ENCODE measurements around the gene FYCO1. TPM values are rescaled to one million over a fixed set of nuclear protein-coding genes. Genes with fewer than 3 reads are reported as not detected.

The FYCO1 gene
- total RNA-seq, 3 donors from 2014 or later (not counting 1 experiment from before 2014, with no cell fraction given) = 23.0 to 28.4 (median 27.5) TPM

DNA sequence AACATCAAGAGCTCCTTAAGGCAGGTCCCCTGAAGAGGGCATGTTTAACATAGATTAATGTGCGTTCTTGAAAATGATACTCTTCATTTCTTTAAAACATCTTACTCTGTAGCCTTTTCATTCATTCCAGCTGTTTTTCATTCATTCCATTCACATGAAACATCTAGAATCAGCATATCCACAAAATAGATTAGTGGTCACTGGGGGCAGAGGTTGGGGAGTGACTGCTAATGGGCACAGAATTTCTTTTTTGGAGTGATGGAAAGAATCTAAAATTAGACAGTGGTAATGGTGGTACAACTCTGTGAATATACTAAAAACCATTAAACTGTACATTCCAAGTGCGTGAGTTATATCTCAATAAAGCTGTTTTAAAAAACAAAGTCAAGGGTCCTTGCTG is 67.7 kb downstream of the FYCO1 start:
- Histone ChIP-seq H3K27me3 (ENCODE audit: control insufficient read depth, insufficient read depth, low read length) (no peaks in the 10 kb centered on the region), H3K36me3 (ENCODE audit: control insufficient read depth, insufficient read depth, low read length) (peaks cover 63% of the 10 kb centered on the region), H3K9me3 (ENCODE audit: control insufficient read depth, insufficient read depth, low read length) (no peaks in the 10 kb centered on the region), H3K4me3 (ENCODE audit: low read length) (no peak overlapping the region), H3K27ac (ENCODE audit: low read length) (no peak overlapping the region), H3K4me1 (ENCODE audit: control insufficient read depth, insufficient read depth, low read length) (peaks cover 7% of the 10 kb centered on the region)
- intact Hi-C loops (cut with micrococcal nuclease) = loop anchor here (5.0 kb wide), 2 partner anchors 416 to 891 kb away; no protein-coding TSS in a partner anchor
- peaks cover 15 to 25% of the 10 kb centered on the region in 2 donors for H3K4me1 Mint-ChIP-seq
- DNase-seq = no peak
- H3K9me3 Mint-ChIP-seq = no peaks in the 10 kb centered on the region
- no peak for ATAC-seq
- no peaks in the 10 kb centered on the region for H3K27me3 Mint-ChIP-seq (ENCODE audit: low read depth in 2 of 2)
- H3K4me3 Mint-ChIP-seq = no peak overlapping the region
- TF ChIP-seq, protein P1, sequence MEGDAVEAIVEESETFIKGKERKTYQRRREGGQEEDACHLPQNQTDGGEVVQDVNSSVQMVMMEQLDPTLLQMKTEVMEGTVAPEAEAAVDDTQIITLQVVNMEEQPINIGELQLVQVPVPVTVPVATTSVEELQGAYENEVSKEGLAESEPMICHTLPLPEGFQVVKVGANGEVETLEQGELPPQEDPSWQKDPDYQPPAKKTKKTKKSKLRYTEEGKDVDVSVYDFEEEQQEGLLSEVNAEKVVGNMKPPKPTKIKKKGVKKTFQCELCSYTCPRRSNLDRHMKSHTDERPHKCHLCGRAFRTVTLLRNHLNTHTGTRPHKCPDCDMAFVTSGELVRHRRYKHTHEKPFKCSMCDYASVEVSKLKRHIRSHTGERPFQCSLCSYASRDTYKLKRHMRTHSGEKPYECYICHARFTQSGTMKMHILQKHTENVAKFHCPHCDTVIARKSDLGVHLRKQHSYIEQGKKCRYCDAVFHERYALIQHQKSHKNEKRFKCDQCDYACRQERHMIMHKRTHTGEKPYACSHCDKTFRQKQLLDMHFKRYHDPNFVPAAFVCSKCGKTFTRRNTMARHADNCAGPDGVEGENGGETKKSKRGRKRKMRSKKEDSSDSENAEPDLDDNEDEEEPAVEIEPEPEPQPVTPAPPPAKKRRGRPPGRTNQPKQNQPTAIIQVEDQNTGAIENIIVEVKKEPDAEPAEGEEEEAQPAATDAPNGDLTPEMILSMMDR (IDR thresholded peaks at IDR 0.05) = no peak
- peaks cover 19% of the 10 kb centered on the region for H3K36me3 Mint-ChIP-seq
- 100% methylated on average over 2 of the region's 2 CpGs for WGBS (ENCODE audit: insufficient coverage)
- H3K27ac Mint-ChIP-seq = peak overlapping the region in 1 of 2 donors; percentile 89

DNA sequence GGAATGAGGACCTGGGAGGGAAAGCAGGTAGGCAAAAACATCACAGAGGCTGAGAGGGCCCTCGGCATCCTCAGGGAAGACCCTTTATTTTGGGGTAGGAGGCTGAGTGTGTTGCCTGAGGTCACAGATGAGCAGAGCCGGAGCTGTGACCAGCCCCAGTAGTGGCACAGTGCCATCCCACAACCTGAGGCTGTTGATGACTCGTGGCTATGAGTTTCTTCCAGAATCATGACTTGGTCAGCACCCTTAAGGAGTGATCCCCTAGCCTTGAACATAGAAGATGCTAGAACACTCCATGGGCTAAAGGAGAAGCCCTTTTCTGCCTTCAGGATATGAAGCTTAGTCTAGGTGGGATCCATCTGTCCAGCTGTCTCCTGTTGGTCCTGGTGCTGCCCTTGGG is 71.9 kb downstream of the FYCO1 start:
- peaks cover 49% of the 10 kb centered on the region for H3K36me3 ChIP-seq (ENCODE audit: control insufficient read depth, insufficient read depth, low read length)
- no peak overlapping the region for H3K4me3 Mint-ChIP-seq
- H3K36me3 Mint-ChIP-seq = peaks cover 20% of the 10 kb centered on the region
- no peak for ATAC-seq
- no peaks in the 10 kb centered on the region for H3K9me3 ChIP-seq (ENCODE audit: control insufficient read depth, insufficient read depth, low read length)
- H3K4me1 ChIP-seq (ENCODE audit: control insufficient read depth, insufficient read depth, low read length) = peaks cover 18% of the 10 kb centered on the region
- no peaks in the 10 kb centered on the region for H3K27me3 Mint-ChIP-seq (ENCODE audit: low read depth in 2 of 2)
- H3K4me1 Mint-ChIP-seq = peaks cover 29 to 44% of the 10 kb centered on the region in 2 donors
- H3K9me3 Mint-ChIP-seq = no peaks in the 10 kb centered on the region
- TF ChIP-seq, protein P1 (IDR thresholded peaks at IDR 0.05) = no peak
- H3K27ac Mint-ChIP-seq = peak overlapping the region in 1 of 2 donors; percentile 58
- intact Hi-C loops (cut with micrococcal nuclease) = no loop called here
- DNase-seq = no peak
- WGBS (ENCODE audit: insufficient coverage) = 60% methylated on average over 3 of the region's 3 CpGs
- no peak overlapping the region for H3K27ac ChIP-seq (ENCODE audit: low read length)
- H3K27me3 ChIP-seq (ENCODE audit: control insufficient read depth, insufficient read depth, low read length) = no peaks in the 10 kb centered on the region
- no peak overlapping the region for H3K4me3 ChIP-seq (ENCODE audit: low read length)

DNA sequence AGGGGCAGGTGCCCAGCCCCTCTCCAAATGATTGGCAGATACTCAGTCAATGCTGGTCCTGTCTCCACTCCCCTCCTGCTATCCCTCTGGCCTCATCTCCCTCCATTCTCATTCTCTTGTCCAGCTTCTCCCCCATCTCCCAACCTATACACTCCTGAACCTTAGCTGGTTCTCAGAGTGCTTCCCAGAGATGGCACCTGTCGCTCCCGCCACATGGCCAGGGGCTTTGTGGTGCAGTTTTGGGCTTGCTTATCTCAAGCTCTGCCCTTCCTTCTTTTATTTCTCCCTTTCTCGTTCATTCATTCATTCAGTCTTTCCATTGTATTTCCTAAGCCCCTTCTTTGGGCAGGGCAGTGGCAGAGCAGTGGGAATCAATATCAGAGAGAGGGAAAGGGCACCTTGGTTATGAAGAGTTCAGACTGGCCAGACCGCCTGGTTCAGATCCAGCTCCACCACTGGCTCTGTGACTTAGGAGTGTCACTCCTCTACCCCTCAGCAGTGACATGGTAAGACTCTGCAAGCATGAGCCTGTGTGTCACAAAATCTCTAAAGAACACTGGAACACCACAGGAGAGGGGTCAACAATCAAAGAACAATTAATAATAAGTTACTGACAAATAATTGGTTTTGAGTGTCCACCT is 72.6 kb downstream of the FYCO1 start:
- Mint-ChIP-seq H3K4me1 (peaks cover 26 to 41% of the 10 kb centered on the region in 2 donors), H3K27me3 (ENCODE audit: low read depth in 2 of 2) (no peaks in the 10 kb centered on the region), H3K27ac (peak overlapping the region in 1 of 2 donors; percentile 58), H3K4me3 (no peak overlapping the region), H3K36me3 (peaks cover 20% of the 10 kb centered on the region), H3K9me3 (no peaks in the 10 kb centered on the region)
- TF ChIP-seq, protein P1 (IDR thresholded peaks at IDR 0.05) = no peak
- intact Hi-C loops (cut with micrococcal nuclease) = no loop called here
- Histone ChIP-seq H3K4me1 (ENCODE audit: control insufficient read depth, insufficient read depth, low read length) (peaks cover 17% of the 10 kb centered on the region), H3K27me3 (ENCODE audit: control insufficient read depth, insufficient read depth, low read length) (no peaks in the 10 kb centered on the region), H3K27ac (ENCODE audit: low read length) (no peak overlapping the region), H3K4me3 (ENCODE audit: low read length) (no peak overlapping the region), H3K9me3 (ENCODE audit: control insufficient read depth, insufficient read depth, low read length) (no peaks in the 10 kb centered on the region), H3K36me3 (ENCODE audit: control insufficient read depth, insufficient read depth, low read length) (peaks cover 42% of the 10 kb centered on the region)
- DNase-seq (no peak), ATAC-seq (no peak)
- WGBS (ENCODE audit: insufficient coverage) = 97% methylated on average over 3 of the region's 4 CpGs

- Mint-ChIP-seq H3K4me3 (no peak overlapping the region), H3K27ac (peak overlapping the region in 1 of 2 donors; percentile 28), H3K9me3 (no peaks in the 10 kb centered on the region), H3K27me3 (ENCODE audit: low read depth in 2 of 2) (no peaks in the 10 kb centered on the region), H3K36me3 (peaks cover 10% of the 10 kb centered on the region), H3K4me1 (peaks cover 28 to 48% of the 10 kb centered on the region in 2 donors)
- 91% methylated on average over 3 of the region's 3 CpGs for WGBS (ENCODE audit: insufficient coverage)
- Histone ChIP-seq H3K4me3 (ENCODE audit: low read length) (no peak overlapping the region), H3K27me3 (ENCODE audit: control insufficient read depth, insufficient read depth, low read length) (no peaks in the 10 kb centered on the region), H3K27ac (ENCODE audit: low read length) (no peak overlapping the region), H3K4me1 (ENCODE audit: control insufficient read depth, insufficient read depth, low read length) (peaks cover 22% of the 10 kb centered on the region), H3K9me3 (ENCODE audit: control insufficient read depth, insufficient read depth, low read length) (no peaks in the 10 kb centered on the region), H3K36me3 (ENCODE audit: control insufficient read depth, insufficient read depth, low read length) (peaks cover 36% of the 10 kb centered on the region)
- peak in 2 of 3 donors; percentile 38 to 41 for ATAC-seq
- no peak for DNase-seq
- TF ChIP-seq, protein P1 (IDR thresholded peaks at IDR 0.05) = no peak
- intact Hi-C loops (cut with micrococcal nuclease) = no loop called here
Measured at GRCh38 chr3:45922039-45922326, 73.6 kb downstream of the FYCO1 start.

Measured in natural killer cell (primary cell).